ENCODE results near the gene STAT3.

The STAT3 gene

DNA sequence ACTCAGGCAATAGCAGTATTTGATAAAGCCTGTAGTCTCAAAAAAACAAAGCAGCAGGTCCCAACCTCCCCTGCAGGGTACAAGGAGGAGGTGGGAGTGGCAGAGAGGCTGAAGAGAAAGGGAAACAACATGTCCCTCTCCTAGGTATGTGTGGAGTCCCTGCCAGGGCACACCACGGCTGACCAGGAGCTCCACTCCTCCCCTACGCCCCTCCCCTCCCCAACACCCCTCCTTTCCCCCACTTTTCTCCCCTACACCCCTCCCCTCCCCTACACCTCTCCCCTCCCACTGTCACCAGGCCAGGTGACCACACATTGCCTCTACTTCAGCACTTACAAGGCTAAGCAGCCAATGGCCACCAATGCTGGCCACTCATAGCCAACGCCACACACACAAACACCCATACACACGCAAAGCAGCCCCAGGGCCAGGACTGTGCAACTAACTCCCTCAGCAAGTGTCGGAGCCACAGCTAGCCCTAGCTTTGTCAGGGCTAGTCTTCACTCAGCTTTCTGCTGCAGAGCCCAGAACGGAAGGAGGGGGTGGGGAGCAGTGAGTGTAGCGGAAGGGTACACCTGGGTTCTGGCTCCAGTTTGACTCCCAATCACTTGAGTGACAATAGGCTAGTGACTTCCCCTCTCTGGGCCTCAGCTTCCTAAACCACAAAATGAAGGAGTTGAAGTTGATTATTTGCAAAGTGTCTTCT lies 26.6 kb upstream of the STAT3 start:
- Mint-ChIP-seq H3K36me3 (ENCODE audit: low read depth) (no peaks in the 10 kb centered on the region), H3K27ac (peak overlapping the region; percentile 67), H3K9me3 (no peaks in the 10 kb centered on the region), H3K27me3 (ENCODE audit: low read depth) (peaks cover 21% of the 10 kb centered on the region), H3K4me3 (peak overlapping the region; percentile 62), H3K4me1 (ENCODE audit: low read depth) (peaks cover 11% of the 10 kb centered on the region)
- no peak for DNase-seq (ENCODE audit: low spot score)

DNA sequence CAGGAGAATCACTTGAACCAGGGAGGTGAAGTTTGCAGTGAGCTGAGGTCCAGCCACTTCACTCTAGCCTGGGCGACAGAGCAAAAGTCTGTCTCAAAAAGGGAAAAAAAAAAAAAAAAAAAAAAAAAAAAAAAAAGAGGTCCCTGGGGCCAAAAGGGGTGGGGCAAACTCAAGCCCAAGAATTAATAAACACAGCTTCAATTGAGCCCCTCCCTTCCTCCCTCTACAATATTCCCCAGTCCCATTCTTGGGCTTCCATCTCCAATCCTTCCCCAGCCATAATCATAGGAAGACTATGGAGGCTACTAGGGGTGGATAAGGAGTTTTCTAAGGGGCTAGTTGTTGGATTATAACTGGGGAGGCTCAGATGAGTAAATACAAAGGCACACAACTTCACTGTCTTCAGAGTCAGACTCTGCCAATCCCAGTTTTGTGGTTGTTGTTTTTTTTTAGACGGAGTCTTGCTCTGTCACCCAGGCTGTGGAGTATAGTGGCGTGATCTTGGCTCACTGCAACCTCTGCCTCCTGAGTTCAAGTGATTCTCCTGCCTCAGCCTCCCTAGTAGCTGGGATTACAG lies 25.3 kb upstream of the STAT3 start:
- Mint-ChIP-seq H3K27me3 (ENCODE audit: low read depth) (peaks cover 15% of the 10 kb centered on the region), H3K4me1 (ENCODE audit: low read depth) (peaks cover 7% of the 10 kb centered on the region), H3K4me3 (no peak overlapping the region), H3K9me3 (no peaks in the 10 kb centered on the region), H3K27ac (no peak overlapping the region), H3K36me3 (ENCODE audit: low read depth) (no peaks in the 10 kb centered on the region)
- no peak for DNase-seq (ENCODE audit: low spot score)

GRCh38 chr17:42411905-42412679 lies 23.9 kb upstream of the STAT3 start:
- Mint-ChIP-seq H3K36me3 (ENCODE audit: low read depth) (no peaks in the 10 kb centered on the region), H3K9me3 (no peaks in the 10 kb centered on the region), H3K4me3 (no peak overlapping the region), H3K4me1 (ENCODE audit: low read depth) (peaks cover 10% of the 10 kb centered on the region), H3K27ac (no peak overlapping the region), H3K27me3 (ENCODE audit: low read depth) (peaks cover 15% of the 10 kb centered on the region)
- DNase-seq (ENCODE audit: low spot score), result no peak

- no peaks in the 10 kb centered on the region for H3K9me3 Mint-ChIP-seq
- H3K36me3 Mint-ChIP-seq (ENCODE audit: low read depth), result no peaks in the 10 kb centered on the region
- DNase-seq (ENCODE audit: low spot score), result no peak
- peaks cover 10% of the 10 kb centered on the region for H3K4me1 Mint-ChIP-seq (ENCODE audit: low read depth)
- H3K27ac Mint-ChIP-seq, result no peak overlapping the region
- peaks cover 13% of the 10 kb centered on the region for H3K27me3 Mint-ChIP-seq (ENCODE audit: low read depth)
- no peak overlapping the region for H3K4me3 Mint-ChIP-seq
Measured at GRCh38 chr17:42411361-42411760, 23.1 kb upstream of the STAT3 start.

DNA sequence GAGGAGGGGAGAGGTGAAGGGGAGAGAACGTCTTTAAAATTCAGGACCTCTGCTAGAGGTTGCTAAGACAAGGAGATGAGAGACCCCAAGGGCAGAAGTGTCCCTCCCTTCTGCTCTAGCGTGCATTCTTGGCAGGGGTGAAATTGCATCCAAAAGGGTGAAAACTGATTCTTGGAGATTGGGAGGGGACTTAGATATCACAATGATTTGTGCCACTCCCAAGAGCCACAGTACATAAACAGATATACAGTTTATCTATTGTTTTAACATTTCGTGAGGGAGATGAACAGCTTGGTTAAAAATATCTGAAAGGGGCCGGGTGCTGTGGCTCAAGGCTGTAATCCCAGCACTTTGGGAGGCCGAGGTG lies 22.1 kb upstream of the STAT3 start:
- Mint-ChIP-seq H3K36me3 (ENCODE audit: low read depth) (no peaks in the 10 kb centered on the region), H3K9me3 (no peaks in the 10 kb centered on the region), H3K27me3 (ENCODE audit: low read depth) (peaks cover 7% of the 10 kb centered on the region), H3K27ac (no peak overlapping the region), H3K4me3 (no peak overlapping the region), H3K4me1 (ENCODE audit: low read depth) (peaks cover 8% of the 10 kb centered on the region)
- no peak for DNase-seq (ENCODE audit: low spot score)

DNA sequence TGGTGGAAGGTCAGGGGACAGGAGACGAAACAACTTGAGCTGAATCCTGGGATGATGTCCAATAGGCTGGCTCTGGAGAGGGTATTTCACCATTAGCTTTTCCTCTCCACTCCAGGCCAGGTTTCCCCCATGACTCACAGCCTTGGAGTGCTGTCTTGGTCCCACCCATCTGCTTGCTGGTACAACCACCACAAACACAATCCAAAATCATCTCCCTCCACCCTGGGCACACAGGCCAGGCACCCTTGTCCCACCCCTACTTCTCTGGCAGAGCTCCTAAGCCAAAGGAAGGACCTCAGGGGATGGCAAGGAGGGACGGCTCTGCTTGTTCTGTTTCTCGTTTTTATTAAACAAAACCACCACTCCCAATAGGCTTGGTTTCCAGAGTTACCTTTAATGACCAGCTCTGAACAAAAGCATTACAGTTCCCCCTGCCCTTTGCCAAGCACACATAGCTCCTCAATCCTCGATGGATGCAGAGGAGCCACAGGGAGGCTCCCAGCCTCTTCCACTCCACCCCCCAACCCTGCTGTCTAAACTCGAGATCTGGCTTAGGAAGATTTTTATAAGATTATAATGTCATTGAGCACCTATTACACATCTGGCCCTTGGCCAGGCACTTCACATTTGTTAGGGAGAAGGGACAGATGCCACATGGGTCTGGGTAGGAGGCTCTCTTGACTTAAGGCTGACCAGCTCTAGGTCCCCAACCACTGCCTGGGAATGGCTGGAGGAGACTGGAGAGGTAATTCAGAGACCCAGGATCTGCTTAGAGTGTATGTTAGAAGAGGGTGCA lies 21.5 kb upstream of the STAT3 start:
- Mint-ChIP-seq H3K36me3 (ENCODE audit: low read depth) (no peaks in the 10 kb centered on the region), H3K4me1 (ENCODE audit: low read depth) (peaks cover 3% of the 10 kb centered on the region), H3K27me3 (ENCODE audit: low read depth) (peaks cover 7% of the 10 kb centered on the region), H3K4me3 (no peak overlapping the region), H3K27ac (no peak overlapping the region), H3K9me3 (no peaks in the 10 kb centered on the region)
- no peak for DNase-seq (ENCODE audit: low spot score)

DNA sequence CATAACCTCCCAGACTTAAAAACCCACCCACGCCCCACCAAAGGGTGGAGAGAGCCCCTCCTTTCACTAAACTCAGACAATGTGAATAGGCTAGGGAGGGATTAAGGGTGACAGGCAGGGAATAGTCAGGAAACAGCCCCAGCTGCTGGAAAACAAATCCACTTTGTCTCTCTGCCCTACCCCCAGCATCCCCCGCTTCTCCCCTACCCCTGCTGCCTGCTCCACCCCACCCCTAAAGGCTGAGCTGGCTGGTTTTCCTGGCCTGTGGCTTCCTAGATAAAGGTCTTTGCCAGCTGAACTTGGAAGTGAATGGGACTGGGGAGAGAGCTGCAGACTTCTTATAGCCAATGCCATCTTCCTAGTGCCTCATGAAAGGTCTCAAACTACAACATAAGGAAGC lies 19.8 kb upstream of the STAT3 start:
- no peaks in the 10 kb centered on the region for H3K9me3 Mint-ChIP-seq
- H3K27ac Mint-ChIP-seq, result no peak overlapping the region
- DNase-seq (ENCODE audit: low spot score), result no peak
- H3K4me3 Mint-ChIP-seq, result no peak overlapping the region
- H3K4me1 Mint-ChIP-seq (ENCODE audit: low read depth), result peaks cover 8% of the 10 kb centered on the region
- peaks cover 3% of the 10 kb centered on the region for H3K27me3 Mint-ChIP-seq (ENCODE audit: low read depth)
- H3K36me3 Mint-ChIP-seq (ENCODE audit: low read depth), result no peaks in the 10 kb centered on the region

GRCh38 chr17:42407289-42407836 lies 19.1 kb upstream of the STAT3 start:
- peaks cover 8% of the 10 kb centered on the region for H3K4me1 Mint-ChIP-seq (ENCODE audit: low read depth)
- H3K36me3 Mint-ChIP-seq (ENCODE audit: low read depth), result no peaks in the 10 kb centered on the region
- DNase-seq (ENCODE audit: low spot score), result peak; percentile 27
- H3K9me3 Mint-ChIP-seq, result no peaks in the 10 kb centered on the region
- peaks cover 3% of the 10 kb centered on the region for H3K27me3 Mint-ChIP-seq (ENCODE audit: low read depth)
- no peak overlapping the region for H3K4me3 Mint-ChIP-seq
- H3K27ac Mint-ChIP-seq, result peak overlapping the region; percentile 33

GRCh38 chr17:42406615-42407288 lies 18.5 kb upstream of the STAT3 start:
- DNase-seq (ENCODE audit: low spot score), result no peak
- Mint-ChIP-seq H3K27me3 (ENCODE audit: low read depth) (peaks cover 3% of the 10 kb centered on the region), H3K4me3 (no peak overlapping the region), H3K36me3 (ENCODE audit: low read depth) (no peaks in the 10 kb centered on the region), H3K4me1 (ENCODE audit: low read depth) (peaks cover 8% of the 10 kb centered on the region), H3K9me3 (no peaks in the 10 kb centered on the region), H3K27ac (no peak overlapping the region)

GRCh38 chr17:42405963-42406495 lies 17.8 kb upstream of the STAT3 start:
- H3K36me3 Mint-ChIP-seq (ENCODE audit: low read depth), result no peaks in the 10 kb centered on the region
- H3K4me3 Mint-ChIP-seq, result no peak overlapping the region
- DNase-seq (ENCODE audit: low spot score), result peak; percentile 75
- H3K9me3 Mint-ChIP-seq, result no peaks in the 10 kb centered on the region
- H3K27ac Mint-ChIP-seq, result no peak overlapping the region
- peaks cover 8% of the 10 kb centered on the region for H3K4me1 Mint-ChIP-seq (ENCODE audit: low read depth)
- peaks cover 3% of the 10 kb centered on the region for H3K27me3 Mint-ChIP-seq (ENCODE audit: low read depth)

DNA sequence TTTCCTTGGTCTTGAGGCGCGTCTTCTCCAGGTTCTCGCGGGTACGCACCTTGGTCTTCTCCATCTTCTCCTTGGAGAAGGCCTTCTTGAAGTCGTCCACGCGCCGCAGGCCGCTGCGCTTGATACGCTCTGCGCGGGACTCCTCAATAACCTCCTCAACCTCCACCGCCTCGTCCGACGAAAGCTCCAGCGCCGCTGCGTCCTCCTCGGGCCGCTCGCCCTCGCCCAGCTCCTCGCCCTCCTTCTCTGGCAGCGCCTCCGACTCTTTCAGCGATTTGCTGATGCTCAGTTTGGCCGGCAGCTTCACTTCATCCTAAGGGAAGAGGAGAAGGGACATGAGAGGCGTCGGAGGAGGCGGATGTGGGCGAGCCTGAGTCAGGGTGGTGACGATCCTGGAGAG lies 16.8 kb upstream of the STAT3 start:
- no peaks in the 10 kb centered on the region for H3K36me3 Mint-ChIP-seq (ENCODE audit: low read depth)
- no peaks in the 10 kb centered on the region for H3K9me3 Mint-ChIP-seq
- peaks cover 2% of the 10 kb centered on the region for H3K27me3 Mint-ChIP-seq (ENCODE audit: low read depth)
- no peak for DNase-seq (ENCODE audit: low spot score)
- H3K4me3 Mint-ChIP-seq, result no peak overlapping the region
- H3K4me1 Mint-ChIP-seq (ENCODE audit: low read depth), result peaks cover 13% of the 10 kb centered on the region
- no peak overlapping the region for H3K27ac Mint-ChIP-seq

DNA sequence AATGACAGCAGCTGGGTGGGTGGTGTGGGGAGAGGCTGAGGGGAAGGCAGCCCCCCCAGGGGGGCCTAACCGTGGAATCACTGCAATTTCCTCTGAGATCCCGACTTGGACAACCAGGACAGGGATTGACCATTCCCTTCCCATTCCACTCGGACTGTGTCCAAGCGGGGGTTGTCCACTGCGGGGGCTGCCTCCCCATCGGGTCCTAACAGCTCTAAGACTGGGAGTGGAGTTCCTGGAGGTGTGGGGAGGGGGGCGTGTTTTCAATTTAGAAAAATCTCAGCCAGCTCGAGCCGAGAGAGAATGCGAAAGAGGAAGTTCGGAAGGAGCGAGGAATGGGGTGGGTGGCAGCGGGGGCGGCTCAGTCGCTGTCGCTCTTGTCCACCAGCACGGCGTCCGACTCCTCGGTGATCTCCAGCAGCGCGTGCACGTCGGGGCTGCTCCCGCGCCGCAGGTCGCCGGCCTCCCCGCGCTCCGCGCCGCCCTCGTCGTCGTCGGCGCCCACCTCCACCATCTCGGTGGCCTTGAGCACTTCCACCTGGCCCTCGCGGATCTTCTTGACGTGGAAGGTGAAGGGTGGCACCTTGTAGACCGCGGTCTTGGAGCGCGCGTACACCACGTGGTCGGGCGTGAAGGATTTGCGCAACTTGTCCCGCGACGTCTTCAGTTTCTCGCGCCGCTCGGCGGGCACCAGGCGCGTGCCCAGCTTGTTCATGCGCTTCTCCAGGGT lies 16.2 kb upstream of the STAT3 start:
- H3K27me3 Mint-ChIP-seq (ENCODE audit: low read depth), result no peaks in the 10 kb centered on the region
- H3K9me3 Mint-ChIP-seq, result no peaks in the 10 kb centered on the region
- H3K4me3 Mint-ChIP-seq, result no peak overlapping the region
- no peak for DNase-seq (ENCODE audit: low spot score)
- no peaks in the 10 kb centered on the region for H3K36me3 Mint-ChIP-seq (ENCODE audit: low read depth)
- H3K4me1 Mint-ChIP-seq (ENCODE audit: low read depth), result peaks cover 17% of the 10 kb centered on the region
- no peak overlapping the region for H3K27ac Mint-ChIP-seq
